HG02840 (cell line): ENCODE data around the gene DHRSX.
A peak's percentile ranks its signal among the peaks of the same experiment; 100 is the strongest.
"Not testable (repeated sequence)": the region's sequence is repeated elsewhere in the genome, so short reads cannot be mapped to it uniquely, and the experiment has no call there.

Source experiments
- ATAC-seq: cut with Tn5 transposase; IDR thresholded peaks from one replicate; pipeline ENCODE4 v1.9.1; 2021; ENCODE audit warnings: mild to moderate bottlenecking, moderate library complexity, moderate number of reproducible peaks; ENCODE audit not compliant: unreplicated experiment, low FRiP score

DHRSX gene

DNA sequence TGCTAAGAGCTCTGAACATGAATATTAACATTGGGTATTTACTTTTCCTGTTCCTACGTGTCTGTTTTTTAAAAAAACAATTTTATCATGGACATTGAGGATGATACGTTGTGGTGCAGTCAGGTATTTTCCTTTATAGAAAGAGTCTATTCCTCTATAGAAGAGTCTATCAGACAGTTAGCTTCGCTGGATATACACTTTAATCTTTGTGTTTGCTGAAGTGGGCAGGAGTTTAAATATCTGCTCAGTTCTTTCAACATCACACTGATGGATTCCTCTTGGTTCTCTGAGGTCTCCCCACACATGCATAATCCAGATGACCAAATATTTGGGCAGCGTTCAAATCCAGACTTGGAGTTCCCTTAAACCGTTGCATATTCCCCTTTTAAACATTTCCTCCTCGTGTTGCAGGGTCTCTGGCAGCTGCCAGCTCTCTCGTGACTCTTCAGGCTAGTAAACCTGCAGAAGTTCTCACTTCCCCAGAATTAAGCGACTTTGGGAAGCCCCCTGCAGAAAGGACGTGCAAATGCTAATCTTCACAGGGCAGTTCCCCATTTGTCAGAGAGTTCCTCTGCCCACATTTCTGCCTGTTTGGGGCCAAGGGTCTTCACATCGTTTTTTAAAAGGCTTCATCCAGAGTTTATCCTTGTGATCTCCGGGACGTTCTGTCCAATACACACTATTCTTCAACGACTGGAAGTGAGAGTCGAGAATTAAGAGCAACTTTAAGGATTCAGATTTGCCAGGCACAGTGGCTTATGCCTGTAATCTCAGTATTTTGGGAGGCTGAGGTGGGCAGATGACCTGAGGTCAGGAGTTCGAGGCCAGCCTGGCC is 20.5 kb upstream of the DHRSX start:
- peak; percentile 73 for ATAC-seq

DNA sequence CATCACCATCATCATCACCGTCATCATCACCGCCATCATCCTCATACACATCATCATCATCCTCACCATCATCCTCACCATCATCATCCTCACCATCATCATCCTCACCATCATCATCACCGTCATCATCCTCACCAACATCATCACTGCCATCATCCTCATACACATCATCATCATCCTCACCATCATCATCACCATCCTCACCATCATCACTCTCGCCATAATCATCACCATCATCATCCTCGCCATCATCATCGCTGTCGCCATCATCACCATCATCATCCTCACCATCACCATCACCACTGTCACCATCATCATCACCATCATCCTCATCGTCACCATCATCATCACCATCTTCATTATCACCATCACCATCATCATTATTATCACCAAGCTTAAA is 19.8 kb upstream of the DHRSX start:
- no peak for ATAC-seq

DNA sequence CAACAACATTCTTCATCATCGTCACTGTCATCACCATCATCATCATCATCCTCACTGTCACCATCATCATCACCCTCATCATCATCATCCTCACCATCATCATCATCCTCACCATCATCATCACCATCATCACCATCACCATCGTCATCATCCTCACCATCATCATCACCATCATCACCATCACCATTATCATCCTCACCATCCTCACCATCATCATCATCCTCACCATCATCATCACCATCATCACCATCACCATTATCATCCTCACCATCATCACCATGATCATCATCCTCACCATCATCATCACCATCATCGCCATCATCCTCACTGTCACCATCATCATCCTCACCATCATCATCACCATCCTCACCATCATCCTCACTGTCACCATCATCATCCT is 18.9 kb upstream of the DHRSX start:
- not testable (repeated sequence) for ATAC-seq

DNA sequence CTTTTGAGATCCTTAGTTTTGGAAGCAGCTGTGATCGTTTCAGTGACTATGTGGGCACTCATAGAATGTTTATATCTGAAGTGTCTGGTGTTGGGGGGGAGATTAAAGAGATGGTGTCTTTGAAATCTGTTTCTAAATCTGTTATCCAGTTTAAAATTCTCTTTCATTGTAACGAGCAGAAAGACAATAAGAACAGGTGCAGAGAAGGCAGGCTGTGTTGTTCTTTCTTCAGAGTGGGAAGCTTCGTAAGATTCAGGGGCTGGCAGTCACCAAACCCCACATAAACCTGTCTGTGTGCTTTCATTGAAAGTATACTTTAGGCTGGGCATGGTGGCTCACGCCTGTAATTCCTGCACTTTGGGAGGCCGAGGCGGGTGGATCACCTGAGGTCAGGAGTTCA is 16.3 kb upstream of the DHRSX start:
- ATAC-seq: no peak

DNA sequence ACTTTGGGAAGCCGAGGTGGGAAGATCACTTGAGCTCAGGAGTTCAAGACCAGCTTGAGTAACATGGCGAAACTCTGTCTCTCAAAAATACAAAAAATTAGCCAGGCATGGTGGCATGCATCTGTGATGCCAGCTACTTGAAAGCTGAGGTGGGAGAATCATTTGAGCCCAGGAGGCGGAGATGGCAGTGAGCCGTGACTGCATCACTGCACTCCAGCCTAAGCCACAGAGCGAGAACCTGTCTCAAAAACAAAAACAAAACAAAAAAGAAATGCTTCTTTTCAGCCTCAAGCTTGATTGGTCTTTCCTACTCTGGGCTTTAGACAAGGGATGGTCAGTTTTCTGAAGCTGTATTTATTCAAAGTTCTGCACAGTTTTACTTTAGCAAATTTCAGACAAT is 15.8 kb upstream of the DHRSX start:
- ATAC-seq: peak; percentile 46

DNA sequence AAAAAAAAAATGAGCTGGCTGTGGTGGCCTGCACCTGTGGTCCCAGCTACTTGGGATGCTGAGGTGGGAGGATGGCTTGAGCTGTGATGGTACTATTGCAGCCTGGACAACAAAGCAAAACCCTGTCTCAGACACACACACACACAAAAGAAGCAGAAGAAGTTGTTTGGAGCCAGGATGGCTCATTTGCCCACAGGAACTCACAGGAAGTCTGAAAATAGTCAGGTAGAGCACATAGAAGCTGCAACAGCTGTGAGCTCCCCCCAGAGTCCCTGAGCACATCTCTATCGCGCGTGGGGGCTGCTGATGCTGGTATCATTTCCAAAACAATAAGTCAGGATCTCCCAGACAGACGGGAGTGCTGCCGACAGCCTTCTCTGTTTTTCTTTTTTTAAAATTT is 13.4 kb upstream of the DHRSX start:
- no peak for ATAC-seq

DNA sequence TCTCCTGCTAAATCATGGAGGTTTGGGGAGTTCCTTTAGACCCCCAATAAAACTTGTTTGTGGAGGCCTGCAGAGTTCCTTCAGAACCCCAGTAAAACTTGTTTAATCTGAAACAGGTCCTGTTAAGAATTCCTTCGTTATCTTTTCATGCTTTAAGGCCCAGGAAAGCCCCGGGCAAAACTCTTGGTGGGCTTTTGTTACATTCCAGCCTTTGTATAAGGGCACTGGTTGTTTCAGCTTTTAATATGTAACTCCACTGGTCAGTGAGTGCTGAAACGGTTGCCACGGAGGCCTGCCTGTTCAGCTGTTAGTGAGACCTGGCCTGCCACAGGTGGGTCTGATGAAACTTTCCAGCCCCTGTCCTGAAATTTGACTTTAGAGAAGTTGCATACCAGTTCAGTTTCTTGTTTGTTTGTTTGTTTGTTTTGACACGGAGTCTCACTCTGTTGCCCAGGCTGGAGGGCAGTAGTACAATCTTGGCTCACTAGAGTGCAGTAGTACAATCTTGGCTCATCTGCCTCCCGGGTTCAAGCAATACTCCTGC is 12.4 kb upstream of the DHRSX start:
- no peak for ATAC-seq

DNA sequence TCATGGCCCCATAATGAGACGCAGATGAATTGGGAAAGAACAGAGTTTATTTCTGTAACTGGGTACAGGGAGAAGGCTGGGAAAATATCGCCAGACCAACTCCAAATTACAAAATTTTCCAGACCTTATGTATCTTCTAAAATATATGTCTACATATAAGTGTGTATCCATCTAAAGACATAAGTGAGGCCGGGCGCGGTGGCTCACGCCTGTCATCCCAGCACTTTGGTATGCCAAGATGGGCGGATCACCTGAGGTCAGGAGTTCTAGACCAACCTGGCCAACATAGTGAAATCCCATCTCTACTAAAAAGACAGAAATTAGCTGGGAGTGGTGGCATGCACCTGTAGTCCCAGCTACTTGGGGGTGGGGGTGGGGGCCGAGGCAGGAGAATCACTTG is 11.7 kb upstream of the DHRSX start:
- no peak for ATAC-seq

DNA sequence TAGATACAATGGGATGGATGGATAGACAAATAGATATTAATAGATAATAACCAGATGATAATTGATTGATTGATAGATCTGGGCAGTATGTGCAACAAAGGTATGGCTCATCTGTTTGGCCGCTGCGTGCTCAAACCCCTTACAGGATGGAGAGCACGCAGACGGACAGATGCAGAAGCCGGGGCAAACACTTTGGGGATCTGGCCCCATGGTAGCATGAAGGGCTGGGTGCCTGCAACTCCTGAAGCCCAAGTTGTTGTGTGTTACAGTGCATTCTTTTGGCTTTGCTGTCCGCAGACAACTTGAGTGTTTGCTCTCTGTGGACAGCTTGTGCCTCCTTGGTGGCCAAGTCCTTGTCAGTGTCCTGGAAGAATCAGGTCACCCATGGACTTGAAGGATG is 10.6 kb upstream of the DHRSX start:
- ATAC-seq: no peak

DNA sequence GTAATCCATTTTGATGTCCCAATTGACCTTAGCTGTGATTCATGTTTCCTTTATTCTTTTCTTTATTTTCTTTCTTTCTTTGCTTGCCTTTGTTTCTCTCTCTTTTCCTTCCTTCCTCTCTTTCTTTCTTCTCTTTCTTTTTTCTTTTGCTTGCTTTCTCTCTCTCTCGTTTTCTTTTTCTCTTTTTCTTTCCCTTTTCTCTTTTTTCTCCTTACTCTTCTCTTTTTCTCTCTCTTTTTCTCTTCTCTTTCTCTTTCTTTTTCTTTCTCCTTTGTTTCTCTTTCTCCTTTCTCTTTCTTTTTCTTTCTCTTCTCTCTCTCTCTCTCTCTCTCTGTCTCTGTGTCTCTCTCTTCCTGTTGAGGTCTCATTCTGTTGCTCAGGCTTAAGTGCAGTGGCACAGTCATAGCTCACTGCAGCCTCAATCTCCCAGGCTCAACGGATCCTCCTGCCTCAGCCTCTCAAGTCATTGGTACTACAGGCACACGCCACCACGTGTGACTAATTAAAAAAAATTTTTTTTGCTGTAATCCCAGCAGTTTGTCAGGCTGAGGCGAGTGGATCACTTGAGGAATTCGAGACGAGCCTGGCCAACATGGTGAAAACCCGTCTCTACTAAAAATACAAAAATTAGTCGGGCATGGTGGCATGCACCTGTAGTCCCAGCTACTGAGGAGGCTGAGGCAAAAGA is 8.0 kb upstream of the DHRSX start:
- no peak for ATAC-seq

DNA sequence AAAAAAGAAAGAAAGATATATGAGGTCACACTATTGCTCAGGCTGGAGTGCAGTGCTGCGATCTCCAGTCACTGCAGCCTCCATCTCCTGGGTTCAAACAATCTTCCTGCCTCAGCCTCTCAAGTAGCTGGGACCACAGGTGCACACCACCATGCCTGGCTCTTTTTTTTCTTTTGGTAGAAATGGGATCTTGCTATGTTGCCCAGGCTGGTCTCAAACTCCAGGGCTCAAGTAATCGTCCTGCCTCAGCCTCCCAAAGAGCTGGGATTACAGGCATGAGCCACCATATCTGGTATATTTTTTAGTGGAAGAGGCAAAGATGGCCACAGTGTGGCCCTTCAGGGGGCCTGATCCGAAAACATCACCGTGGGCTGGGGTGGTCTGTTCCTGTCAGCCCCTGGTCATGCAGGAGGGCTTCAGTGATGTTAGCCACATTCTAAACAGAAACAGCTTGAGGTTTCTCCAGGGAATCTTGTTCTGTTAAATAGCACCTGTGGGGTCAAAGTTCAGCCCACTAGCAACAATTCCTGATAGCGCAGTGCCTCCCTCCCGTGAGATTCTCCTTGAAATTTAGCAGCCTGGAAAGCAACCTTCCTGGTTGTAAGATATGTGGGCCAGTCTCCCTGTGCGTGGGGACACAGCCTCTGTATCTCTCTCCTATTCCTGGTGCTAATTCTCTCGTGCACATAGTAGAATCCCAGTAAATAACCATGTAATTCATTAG is 7.3 kb upstream of the DHRSX start:
- no peak for ATAC-seq

DNA sequence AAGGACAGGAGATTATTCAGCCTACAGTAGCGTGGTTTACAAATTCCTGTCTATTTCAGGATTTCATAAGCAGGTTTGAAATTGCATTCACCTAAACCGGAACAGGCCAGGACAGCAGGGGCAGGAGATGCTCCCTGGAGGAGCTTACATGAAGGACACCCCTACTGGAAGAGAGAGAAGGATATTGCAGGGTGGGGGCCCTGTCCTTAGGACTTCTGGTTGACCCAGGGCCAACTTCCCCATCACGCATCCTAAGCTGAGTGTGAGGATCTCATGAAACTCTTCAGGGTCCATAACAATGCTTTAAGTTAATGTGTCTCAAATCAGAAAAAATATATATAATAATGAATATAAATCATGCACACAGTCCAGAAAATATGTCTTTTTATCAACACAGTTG is 6.4 kb upstream of the DHRSX start:
- no peak for ATAC-seq

DNA sequence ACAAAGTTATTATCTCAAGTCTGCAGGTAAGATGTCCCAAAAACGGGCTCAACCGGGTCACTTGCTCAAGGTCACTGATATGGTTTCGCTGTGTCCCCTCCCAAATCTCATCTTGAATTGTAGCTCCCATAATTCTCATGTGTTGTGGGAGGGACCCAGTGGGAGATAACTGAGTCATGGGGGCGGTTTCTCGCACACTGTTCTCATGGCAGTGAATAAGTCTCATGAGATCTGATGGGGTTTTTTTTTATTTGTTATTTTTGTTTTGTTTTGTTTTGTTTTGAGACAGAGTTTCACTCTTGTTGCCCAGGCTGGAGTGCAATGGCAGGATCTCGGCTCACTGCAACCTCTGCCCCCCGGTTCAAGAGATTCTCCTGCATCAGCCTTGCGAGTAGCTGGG is 4.6 kb upstream of the DHRSX start:
- not testable (repeated sequence) for ATAC-seq

DNA sequence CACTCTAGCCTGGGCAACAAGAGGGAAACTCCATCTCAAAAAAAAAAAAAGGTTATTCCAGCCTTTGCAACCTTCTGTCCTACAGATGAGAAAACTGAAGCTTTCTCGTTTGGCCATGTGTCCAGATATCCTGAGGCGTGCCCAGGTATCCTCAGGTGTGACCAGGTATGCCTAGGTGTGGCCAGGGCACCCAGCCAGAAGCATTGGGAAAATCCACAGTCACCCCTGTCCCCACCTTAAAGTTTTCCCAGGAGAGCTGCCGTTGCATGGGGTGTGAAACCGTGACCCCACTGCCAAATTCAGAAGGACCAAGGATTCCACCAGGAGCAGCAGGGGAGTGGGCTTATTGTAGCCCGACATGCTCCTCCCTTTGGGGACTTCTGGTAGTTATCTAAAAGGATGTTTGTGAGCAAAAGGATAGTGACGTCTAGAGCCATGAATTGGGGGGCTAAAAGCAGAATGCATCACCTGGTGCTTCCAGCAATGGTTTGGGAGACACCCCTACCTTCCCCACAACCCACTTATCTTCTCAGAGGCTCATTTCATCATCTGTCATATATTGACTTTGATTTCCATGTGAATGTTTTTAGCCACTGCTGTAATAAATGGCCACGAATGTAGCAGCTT is 4.0 kb upstream of the DHRSX start:
- no peak for ATAC-seq

DNA sequence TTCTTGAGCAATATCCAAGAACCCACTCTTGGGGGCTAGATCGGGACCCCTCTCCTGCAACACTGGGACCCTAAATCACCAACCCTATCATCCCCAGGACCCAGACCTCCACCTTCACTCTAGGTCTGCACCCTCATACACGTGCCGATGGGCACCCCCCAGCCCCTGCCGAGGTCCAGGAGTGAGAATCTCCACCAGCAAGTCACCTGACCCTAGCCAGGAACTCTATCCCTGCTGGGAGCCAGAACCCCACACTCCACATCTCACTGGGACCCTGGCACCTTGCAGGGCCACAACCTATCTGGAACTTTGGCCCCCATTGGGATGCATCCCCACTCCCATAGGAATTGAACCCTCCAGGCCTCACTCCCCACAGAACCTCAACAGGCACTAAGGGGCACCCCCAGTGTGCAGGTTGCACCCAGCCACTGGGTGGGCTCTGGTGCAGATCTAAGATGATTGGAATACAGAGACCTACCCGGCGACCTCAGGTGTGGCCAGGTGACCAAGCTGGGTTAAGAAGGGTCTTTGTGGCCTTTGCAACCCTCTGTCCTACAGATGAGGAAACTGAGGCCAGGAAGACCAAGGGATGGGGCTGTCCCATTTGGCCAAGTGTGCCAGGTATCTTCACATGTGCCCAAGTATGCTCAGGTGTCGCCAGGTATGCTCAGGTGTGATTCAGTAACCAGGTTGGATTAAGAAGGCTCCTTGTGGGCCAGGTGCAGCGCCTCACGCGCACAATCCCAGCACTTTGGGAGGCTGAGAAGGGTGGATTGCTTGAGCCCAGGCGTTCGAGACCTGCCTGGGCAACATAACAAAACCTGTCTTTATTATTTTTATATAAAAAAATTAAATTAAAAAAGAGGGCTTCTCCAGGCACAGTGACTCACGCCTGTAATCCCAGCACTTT is 3.1 kb upstream of the DHRSX start:
- no peak for ATAC-seq

DNA sequence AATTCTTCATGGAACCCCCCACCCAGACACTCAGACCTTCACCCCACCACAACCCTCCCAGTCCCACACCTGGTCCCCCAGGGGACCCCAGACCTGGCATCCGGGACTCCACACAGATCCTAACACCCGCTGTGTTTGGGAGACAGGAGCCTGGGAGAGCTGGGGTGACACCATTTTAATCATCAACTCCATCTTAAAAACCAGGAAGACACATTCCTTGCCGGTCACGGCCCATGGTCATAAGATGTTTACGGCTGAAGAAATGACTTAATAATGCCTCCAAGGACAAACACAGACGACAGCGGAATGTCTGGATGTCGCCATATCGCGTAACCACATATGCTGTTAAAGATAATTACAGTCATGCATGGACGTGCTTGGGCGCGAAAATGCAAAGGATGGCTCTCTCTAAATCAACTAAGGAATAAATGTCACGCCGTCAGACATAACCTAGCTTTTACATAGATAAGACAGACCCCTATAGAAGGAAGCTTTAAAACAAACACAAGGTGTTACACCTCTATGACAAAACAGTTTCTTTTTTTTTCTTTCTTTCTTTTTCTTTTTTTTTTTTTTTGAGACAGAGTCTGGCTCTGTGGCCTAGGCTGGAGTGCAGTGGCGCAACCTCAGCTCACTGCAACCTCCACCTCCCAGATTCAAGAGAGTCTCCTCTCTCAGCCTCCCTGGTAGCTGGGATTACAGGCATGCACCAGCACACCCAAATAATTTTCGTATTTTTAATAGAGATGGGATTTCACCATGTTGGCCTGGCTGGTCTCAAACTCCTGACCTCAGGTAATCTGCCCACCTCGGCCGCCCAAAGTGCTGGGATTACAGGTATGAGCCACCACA is 2.1 kb upstream of the DHRSX start:
- no peak for ATAC-seq

DNA sequence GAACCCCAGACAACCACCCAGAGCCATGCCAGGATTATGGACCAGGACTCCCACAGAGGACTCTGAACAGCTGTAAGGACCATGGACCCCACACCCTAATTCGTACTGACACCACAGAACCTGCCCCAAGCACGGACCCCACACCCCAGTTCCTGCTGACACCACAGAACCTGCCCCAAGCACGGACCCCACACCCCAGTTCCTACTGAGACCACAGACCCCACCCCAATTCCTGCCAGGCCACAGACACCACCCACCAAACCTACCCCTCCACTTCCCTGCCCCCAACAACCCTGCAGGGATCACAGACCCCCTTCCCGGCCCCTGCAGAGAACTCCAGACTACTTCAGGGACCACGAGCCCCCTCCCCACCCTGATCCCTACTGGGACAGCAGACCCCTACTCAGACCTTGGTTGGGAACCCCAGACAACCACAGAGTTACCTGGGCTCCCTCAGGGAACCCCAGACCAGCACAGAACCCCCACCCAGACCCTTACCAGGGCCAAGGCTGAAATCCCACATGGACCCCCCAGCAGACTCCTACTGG is 1.4 kb upstream of the DHRSX start:
- no peak for ATAC-seq

DNA sequence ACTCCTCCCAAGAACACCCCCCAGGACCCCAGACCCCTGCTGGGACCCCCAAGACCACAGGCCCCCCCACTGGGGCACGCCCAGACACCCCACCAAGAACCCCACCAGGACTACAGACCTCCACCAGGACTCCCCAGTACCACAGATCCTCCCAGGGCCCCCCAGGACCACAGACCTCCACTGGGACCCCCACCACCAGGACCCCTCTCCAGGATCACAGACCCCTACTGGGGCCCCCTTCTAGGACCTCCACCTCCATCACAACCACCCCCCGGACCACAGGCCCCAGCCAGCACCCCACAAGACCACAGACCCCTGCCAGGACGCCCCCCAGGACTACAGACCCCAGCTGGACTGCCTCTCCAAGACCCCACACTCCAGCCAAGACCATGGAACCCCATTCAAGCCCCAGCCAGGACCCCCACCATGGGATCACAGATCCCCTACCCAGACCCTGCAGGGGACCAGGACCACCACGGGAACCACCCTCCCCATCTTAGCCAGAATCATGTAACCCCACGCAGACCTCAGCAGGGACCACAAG is 855 bp upstream of the DHRSX start:
- ATAC-seq: no peak
